Measurements from ENCODE around the gene ZNF550.

Gene ZNF550

GRCh38 chr19:57559404-57560025, at the start of gene ZNF550:
ZNF550 (minus strand) TSS chr19:57559863; CDS start chr19:57559682, 181 bp downstream.
- DNase-seq (ENCODE audit: low spot score): peak; percentile 90

GRCh38 chr19:57606931-57607330, 47.3 kb upstream of the ZNF550 start:
- DNase-seq (ENCODE audit: low spot score): no peak

- DNase-seq (ENCODE audit: low spot score): peak; percentile 89
Measured at GRCh38 chr19:57599761-57600383, 40.2 kb upstream of the ZNF550 start, which contains the start of gene ZNF530. ZNF530 (plus strand) TSS chr19:57599885; CDS start chr19:57604346, 4,461 bp downstream.

- DNase-seq (ENCODE audit: low spot score): no peak
Measured at GRCh38 chr19:57599377-57599760, 39.7 kb upstream of the ZNF550 start.

GRCh38 chr19:57587529-57587928, 27.9 kb upstream of the ZNF550 start:
- DNase-seq (ENCODE audit: low spot score): peak; percentile 65

GRCh38 chr19:57583521-57584416, 24.1 kb upstream of the ZNF550 start, which contains the start of gene ZIK1:
ZIK1 (plus strand) TSS chr19:57584145; CDS start chr19:57584357, 212 bp downstream.
- peak; percentile 99 for DNase-seq (ENCODE audit: low spot score)

- no peak for DNase-seq (ENCODE audit: low spot score)
Measured at GRCh38 chr19:57583104-57583520, 23.4 kb upstream of the ZNF550 start.

GRCh38 chr19:57578487-57579205, 19.0 kb upstream of the ZNF550 start, which contains the start of gene ZNF416:
ZNF416 (minus strand) TSS chr19:57578911; CDS start chr19:57578704, 207 bp downstream.
- DNase-seq (ENCODE audit: low spot score): peak; percentile 98

GRCh38 chr19:57576661-57577060, 17.0 kb upstream of the ZNF550 start:
- no peak for DNase-seq (ENCODE audit: low spot score)

GRCh38 chr19:57572415-57572947, 12.8 kb upstream of the ZNF550 start:
- no peak for DNase-seq (ENCODE audit: low spot score)

GRCh38 chr19:57570707-57571106, 11.0 kb upstream of the ZNF550 start:
- no peak for DNase-seq (ENCODE audit: low spot score)

GRCh38 chr19:57566396-57567265, 7.0 kb upstream of the ZNF550 start:
- DNase-seq (ENCODE audit: low spot score): no peak

GRCh38 chr19:57563547-57563946, 3.9 kb upstream of the ZNF550 start:
- no peak for DNase-seq (ENCODE audit: low spot score)

GRCh38 chr19:57560049-57560491, 407 bp upstream of the ZNF550 start:
- peak; percentile 90 for DNase-seq (ENCODE audit: low spot score)

GRCh38 chr19:57559008-57559403, 657 bp downstream of the ZNF550 start:
- DNase-seq (ENCODE audit: low spot score): peak; percentile 52

GRCh38 chr19:57558525-57558924, 1.1 kb downstream of the ZNF550 start:
- DNase-seq (ENCODE audit: low spot score): peak; percentile 36

GRCh38 chr19:57557659-57558058, 2.0 kb downstream of the ZNF550 start:
- no peak for DNase-seq (ENCODE audit: low spot score)

GRCh38 chr19:57552432-57552831, 7.2 kb downstream of the ZNF550 start:
- DNase-seq (ENCODE audit: low spot score): no peak

- DNase-seq (ENCODE audit: low spot score): no peak
Measured at GRCh38 chr19:57546513-57546912, 13.2 kb downstream of the ZNF550 start.

- DNase-seq (ENCODE audit: low spot score): no peak
Measured at GRCh38 chr19:57537953-57538547, 21.6 kb downstream of the ZNF550 start.

Measured in hepatic stellate cell (primary cell).